Muscle of back (tissue), 11 donors: ENCODE measurements around the gene CHORDC1. TPM values are rescaled to one million over a fixed set of nuclear protein-coding genes. Genes with fewer than 3 reads are reported as not detected.
"Not testable (repeated sequence)": the region's sequence is repeated elsewhere in the genome, so short reads cannot be mapped to it uniquely, and the experiment has no call there.

Experiments
- DNase-seq, 3 donors: peaks; one replicate each; pipeline versions ENCODE4 v3.0.0 to v3.0.0-alpha.2; 2013
- polyA plus RNA-seq, 10 donors: library from polyadenylated mRNA; unstranded; fragments of 120-200 nt; gene quantifications; one replicate each; pipeline ENCODE4 v1.2.1, GENCODE V29; 2013; ENCODE audit not compliant: insufficient read length in 10 of 10

The CHORDC1 gene
- polyA plus RNA-seq, 10 donors: 28.1 to 46.9 (median 41.2) TPM

DNA sequence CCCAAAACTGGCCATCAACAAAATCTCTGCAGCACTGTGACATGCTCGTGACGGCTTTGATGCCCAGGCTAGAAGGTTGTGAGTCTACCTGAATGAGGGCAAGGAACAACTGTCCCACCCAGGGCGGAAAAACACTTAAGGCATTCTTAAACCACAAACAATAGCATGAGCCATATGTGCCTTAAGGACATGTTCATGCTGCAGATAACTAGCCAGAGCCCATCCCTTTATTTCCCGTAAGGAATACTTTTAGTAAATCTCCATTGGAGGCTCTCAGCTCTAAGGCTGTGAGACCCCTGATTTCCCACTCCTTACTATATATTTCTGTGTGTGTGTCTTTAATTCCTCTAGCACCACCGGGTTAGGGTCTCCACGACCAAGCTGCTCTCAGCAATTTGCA is 3.4 kb downstream of the CHORDC1 start:
- no peak for DNase-seq

GRCh38 chr11:90218606-90219005 is 4.2 kb downstream of the CHORDC1 start:
- no peak for DNase-seq

DNA sequence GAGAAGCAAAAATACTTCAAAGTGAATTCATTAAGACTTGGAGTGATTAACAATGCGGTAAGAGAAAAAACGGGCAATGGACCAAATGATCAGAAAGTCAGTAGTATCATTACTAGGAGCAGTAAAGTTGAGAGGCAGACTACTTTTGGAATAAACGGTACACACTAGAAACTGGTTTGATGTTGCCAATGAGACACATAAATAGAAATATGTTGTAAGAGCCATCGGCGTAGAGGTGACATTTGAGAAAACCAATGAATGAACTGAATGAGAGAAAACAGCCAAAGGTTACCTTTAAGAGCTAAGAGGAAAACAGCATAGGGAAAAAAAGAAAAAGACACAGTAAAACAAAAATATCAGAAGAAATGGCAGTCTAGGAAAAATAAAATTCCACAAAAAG is 6.2 kb downstream of the CHORDC1 start:
- DNase-seq: no peak

- no peak for DNase-seq
Observed at GRCh38 chr11:90213322-90213721, 9.5 kb downstream of the CHORDC1 start.

DNA sequence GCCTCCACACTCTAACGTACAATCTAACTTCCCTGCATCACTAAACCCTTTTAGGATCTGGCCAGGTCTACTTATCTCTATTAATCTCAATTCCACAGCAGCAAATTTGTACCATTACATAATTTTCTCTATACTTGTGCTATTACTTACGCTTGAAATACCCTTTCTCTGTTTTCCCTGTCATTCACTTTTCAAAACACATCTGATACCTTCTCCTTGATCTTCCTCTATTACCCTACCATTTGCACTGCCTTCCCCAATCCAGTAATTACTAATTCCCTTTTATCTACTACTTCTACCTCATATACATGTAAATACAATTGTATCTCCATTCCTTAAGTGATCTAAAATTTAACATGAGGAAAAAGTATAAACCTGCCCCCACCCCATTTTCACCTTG is 14.0 kb downstream of the CHORDC1 start:
- no peak for DNase-seq

DNA sequence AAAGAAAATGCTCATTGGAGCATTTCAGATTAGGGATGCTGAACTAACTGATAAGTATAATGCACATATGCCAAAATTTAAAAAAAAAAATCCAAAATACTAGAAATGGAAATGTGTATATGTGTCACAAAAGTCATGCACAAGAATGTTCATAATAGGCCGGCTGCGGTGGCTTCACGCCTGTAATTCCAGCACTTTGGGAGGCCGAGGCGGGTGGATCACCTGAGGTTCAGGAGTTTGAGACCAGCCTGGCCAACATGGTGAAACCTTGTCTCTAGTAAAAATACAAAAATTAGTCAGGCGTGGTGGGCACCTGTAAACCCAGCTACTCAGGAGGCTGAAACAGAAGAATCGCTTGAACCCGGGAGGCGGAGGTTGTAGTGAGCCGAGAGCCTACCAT is 14.9 kb downstream of the CHORDC1 start:
- DNase-seq: not testable (repeated sequence)

DNA sequence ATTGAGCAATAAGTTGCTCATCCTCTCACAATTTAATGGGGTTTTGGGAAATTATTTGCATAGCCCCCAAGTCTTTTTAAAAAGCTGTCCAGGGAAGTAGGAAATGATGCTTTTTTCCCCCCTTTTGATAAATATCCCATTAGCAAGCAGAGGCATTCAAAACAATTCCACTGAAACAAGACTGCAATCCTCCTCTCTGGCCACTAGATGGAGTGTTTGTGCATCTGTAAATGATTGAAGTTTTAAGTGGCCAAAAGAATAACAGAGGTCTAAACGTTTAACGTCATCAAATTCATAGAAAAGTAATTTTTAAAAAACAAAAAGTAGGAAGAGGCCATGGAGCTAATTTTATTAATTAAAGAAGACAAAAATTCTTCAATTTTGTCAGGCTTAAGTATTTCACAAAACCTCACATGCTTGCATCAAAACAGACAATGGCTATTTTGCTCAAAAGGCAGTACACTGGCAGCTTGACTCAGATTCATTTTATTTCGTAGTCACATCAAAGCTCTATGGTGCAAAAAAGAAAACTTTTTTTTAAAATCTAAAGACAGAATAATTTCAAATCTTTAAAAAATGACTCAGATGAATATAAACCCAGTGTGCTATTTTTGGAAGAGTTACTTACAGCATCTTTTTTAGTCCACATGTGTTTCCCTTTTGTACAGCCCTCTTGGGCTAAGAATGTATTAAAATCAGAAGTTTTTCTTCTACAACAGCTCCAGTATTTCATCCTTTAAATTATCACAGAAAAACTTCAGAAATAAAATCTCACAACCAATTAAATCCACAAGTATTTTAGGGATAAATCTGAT is 17.8 kb downstream of the CHORDC1 start:
- peak; percentile 27 to 61 (median 42) for DNase-seq

DNA sequence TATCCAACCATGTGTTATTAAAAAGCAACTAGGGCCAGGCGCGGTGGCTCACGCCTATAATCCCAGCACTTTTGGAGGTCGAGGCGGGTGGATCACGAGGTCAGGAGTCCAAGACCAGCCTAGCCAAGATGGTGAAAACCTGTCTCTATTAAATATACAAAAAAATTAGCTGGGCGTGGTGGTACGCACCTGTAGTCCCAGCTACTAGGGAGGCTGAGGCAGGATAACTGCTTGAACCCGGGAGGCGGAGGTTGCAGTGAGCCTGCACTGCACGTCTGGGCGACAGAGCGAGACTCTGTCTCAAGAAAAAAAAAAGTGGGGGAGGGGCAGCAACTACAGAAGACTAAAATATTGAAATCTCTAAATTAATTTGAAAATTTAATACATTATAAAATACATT is 18.4 kb downstream of the CHORDC1 start:
- DNase-seq: no peak

DNA sequence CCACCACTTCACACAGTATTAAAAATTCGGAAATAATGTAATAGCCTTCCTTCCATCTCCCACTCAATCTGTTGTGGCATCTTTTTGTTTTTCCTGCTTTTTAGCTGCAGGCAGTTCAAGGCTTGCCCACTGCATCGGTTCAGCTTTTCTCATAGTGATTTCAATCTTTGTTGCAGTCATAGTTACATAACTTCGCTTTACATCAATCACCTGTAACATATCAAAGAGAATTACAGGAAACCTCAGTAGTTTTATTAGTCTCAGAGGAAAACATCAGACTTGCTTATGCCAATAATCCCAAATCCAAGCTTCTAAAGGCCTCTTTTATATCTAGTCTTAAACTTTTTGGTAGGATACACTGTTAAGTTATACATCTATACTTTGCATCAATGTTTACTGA is 20.5 kb downstream of the CHORDC1 start:
- no peak for DNase-seq

DNA sequence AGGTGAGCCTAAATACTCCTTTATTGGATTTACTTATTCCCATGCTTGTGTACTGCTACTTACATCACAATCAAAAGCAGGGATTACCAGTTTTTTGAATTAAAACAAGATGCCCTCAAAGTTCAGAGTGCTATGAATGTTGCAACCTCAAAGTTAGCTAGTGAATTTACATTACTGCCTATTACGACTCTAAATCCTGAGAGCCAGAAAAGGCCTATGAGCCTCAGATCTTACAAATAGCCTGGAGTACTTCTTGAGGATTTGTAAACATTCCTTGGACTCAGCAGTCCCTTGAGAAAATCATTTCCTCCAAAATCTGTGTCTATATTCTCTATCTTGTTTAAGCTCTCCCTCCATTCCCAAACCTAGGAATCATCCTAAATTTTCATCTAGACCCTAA is 25.5 kb downstream of the CHORDC1 start:
- DNase-seq: no peak

DNA sequence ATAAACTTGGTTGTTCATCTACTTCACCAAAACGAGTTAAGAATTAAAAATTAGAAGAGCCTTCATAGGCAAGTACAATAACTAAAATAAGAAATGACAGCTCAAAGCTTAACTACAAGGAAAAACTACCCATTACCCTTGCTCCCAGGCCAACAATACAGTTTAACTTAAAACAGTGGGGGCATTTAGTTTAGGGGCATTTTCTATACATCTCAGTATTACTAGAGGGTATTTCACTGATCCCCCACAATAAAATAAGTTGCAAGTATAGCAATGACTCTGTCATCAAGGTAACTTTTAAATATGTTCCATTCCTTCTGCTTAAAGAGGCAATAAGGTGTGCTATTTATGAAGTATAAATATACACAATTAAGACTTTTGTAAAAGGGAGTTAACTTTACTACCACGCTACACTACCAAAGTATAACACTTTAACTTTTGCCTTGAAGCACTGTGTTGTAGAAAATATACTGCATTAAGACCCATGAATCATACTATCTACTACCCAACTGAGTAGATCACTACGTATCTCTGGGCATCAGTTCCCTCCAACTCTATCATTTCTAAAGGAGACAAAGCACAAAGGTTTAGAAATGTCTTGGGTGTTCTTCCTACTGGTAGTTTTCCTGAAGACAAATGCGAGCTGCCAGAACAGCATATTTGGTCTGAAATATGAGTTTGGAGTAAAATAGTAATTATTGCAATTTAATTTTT is 29.8 kb downstream of the CHORDC1 start:
- DNase-seq: no peak

DNA sequence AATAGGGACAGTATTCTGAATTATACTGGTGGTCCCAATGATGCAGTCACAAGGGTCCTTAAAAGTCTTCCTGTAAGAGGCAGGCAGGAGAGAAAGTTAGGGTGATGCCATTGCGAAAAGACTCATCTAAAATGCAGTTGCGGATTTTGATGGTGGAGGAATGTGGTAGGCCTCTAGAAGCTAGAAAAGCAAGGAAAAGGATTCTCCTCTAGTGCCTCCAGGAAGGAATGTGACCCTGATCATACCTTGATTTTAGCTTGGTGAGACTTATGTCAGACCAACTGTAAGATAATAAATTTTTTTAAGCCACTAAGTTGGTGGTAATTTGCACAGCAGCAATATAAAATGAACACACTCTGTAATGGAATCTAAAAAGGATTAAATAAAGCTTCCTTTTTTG is 33.8 kb downstream of the CHORDC1 start:
- no peak for DNase-seq

- DNase-seq: no peak
Observed at GRCh38 chr11:90187839-90188238, 35.0 kb downstream of the CHORDC1 start.

GRCh38 chr11:90179923-90180322 is 42.9 kb downstream of the CHORDC1 start:
- DNase-seq: no peak

GRCh38 chr11:90178751-90179150 is 44.1 kb downstream of the CHORDC1 start:
- DNase-seq: no peak

- no peak for DNase-seq
Observed at GRCh38 chr11:90176069-90176468, 46.8 kb downstream of the CHORDC1 start.

- no peak for DNase-seq
Observed at GRCh38 chr11:90171359-90171758, 51.5 kb downstream of the CHORDC1 start.

GRCh38 chr11:90168571-90168970 is 54.3 kb downstream of the CHORDC1 start:
- no peak for DNase-seq

- not testable (repeated sequence) for DNase-seq
Observed at GRCh38 chr11:90167704-90168103, 55.1 kb downstream of the CHORDC1 start.

DNA sequence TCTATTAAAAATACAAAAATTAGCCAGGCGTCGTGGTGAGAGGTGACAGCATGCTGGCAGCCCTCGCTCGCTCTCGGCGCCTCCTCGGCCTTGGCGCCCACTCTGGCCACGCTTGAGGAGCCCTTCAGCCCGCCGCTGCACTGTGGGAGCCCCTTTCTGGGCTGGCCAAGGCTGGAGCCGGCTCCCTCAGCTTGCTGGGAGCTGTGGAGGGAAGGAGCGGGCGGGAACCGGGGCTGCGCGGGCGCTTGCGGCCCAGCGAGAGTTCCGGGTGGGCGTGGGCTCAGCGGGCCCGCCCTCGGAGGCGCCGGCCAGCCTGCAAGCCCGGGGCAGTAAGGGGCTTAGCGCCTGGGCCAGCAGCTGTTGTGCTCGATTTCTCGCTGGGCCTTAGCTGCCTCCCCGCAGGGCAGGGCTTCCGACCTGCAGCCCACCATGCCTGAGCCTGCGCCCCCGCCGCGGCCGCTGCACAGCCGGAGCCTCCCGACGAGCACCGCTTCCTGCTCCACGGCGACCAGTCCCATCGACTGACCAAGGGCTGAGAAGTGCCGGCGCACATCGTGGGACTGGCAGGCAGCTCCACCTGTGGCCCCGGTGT is 55.8 kb downstream of the CHORDC1 start:
- DNase-seq: not testable (repeated sequence)
